DND-41 (cell line): ENCODE measurements around the gene ZNF367.

ENCODE experiments used
- ATAC-seq: fragments of 200-7000 bp; cut with Tn5 transposase; 3 replicates; pipeline ENCODE4 v1.9.1; 2021; ENCODE audit warnings: low read depth; ENCODE audit not compliant: insufficient read depth
- DNase-seq: peaks from one replicate; pipeline ENCODE4 v3.0.0-alpha.2; 2020
- H2AFZ ChIP-seq: 2 replicates; pipeline ENCODE4 v1.6.0; 2012; ENCODE audit warnings: low read depth, low read length
- H3K27ac ChIP-seq: 2 replicates; pipeline ENCODE4 v1.5.1; 2012; ENCODE audit warnings: low read length, inconsistent platforms
- H3K27me3 ChIP-seq: fragments of 200-600 bp; sonication (generic); 2 replicates; pipeline ENCODE4 v1.6.0; 2012; ENCODE audit warnings: low read length, mild to moderate bottlenecking, inconsistent platforms; ENCODE audit not compliant: insufficient read depth, poor library complexity
- H3K36me3 ChIP-seq: 2 replicates; pipeline ENCODE4 v1.5.1; 2012; ENCODE audit warnings: low read length, inconsistent platforms; ENCODE audit not compliant: insufficient read depth
- H3K4me1 ChIP-seq: 2 replicates; pipeline ENCODE4 v1.5.1; 2012; ENCODE audit warnings: mild to moderate bottlenecking, low read length; ENCODE audit not compliant: insufficient read depth
- H3K4me2 ChIP-seq: 2 replicates; pipeline ENCODE4 v1.6.0; 2012; ENCODE audit warnings: mild to moderate bottlenecking, moderate library complexity, low read length, inconsistent platforms; ENCODE audit not compliant: insufficient read depth
- H3K4me3 ChIP-seq, 2 experiments: fragments of 200-600 bp in 1 of 2; shearing (Covaris generic) in 1 of 2; 2 replicates each; pipeline ENCODE4 v1.5.1; 2012 to 2016; ENCODE audit warnings: inconsistent platforms in 2 of 2, low read length in 2 of 2, mild to moderate bottlenecking in 2 of 2, low read depth in 1 of 2, moderate library complexity in 1 of 2
- H3K79me2 ChIP-seq: 2 replicates; pipeline ENCODE4 v1.6.0; 2012; ENCODE audit warnings: low read length, inconsistent platforms; ENCODE audit not compliant: insufficient read depth
- H3K9ac ChIP-seq: 2 replicates; pipeline ENCODE4 v1.6.0; 2012; ENCODE audit warnings: low read depth, mild to moderate bottlenecking, inconsistent platforms, low read length, moderate library complexity
- H3K9me3 ChIP-seq: 2 replicates; pipeline ENCODE4 v1.5.1; 2012; ENCODE audit warnings: low read length, moderate library complexity, mild to moderate bottlenecking, inconsistent platforms; ENCODE audit not compliant: insufficient read depth, severe bottlenecking
- H4K20me1 ChIP-seq: 2 replicates; pipeline ENCODE4 v1.6.0; 2012; ENCODE audit warnings: low read length; ENCODE audit not compliant: insufficient read depth
- CTCF ChIP-seq: IDR thresholded peaks from 2 replicates; pipeline ENCODE4 v1.5.1; 2012; ENCODE audit warnings: borderline replicate concordance, low read length, moderate library complexity, mild to moderate bottlenecking; ENCODE audit not compliant: poor library complexity, severe bottlenecking; ENCODE audit errors: extremely low read depth
- EZH2 ChIP-seq: IDR thresholded peaks from 3 replicates; pipeline ENCODE4 v1.6.1; 2012; ENCODE audit warnings: borderline replicate concordance, low read depth, mild to moderate bottlenecking, moderate library complexity, low read length, inconsistent platforms; ENCODE audit not compliant: severe bottlenecking

Gene ZNF367

GRCh38 chr9:96441798-96442445 lies 23.8 kb upstream of the ZNF367 start:
- no peak for TF ChIP-seq EZH2
- TF ChIP-seq CTCF, result peak; percentile 66
- no peak overlapping the region for H3K27ac ChIP-seq
- no peak overlapping the region for H3K9ac ChIP-seq
- no peaks in the 10 kb centered on the region for H3K4me1 ChIP-seq
- H3K79me2 ChIP-seq, result no peaks in the 10 kb centered on the region
- peak; percentile 56; the same call in 2 of the 3 replicates for ATAC-seq
- peak; percentile 17 for DNase-seq
- H3K27me3 ChIP-seq, result no peaks in the 10 kb centered on the region
- no peaks in the 10 kb centered on the region for H4K20me1 ChIP-seq
- no peak overlapping the region for H3K4me3 ChIP-seq
- H2AFZ ChIP-seq, result no peak overlapping the region
- no peaks in the 10 kb centered on the region for H3K36me3 ChIP-seq
- no peaks in the 10 kb centered on the region for H3K9me3 ChIP-seq
- H3K4me2 ChIP-seq, result no peak overlapping the region

GRCh38 chr9:96440671-96441199 lies 22.6 kb upstream of the ZNF367 start:
- DNase-seq (no peak), ATAC-seq (no peak)
- Histone ChIP-seq H3K9me3 (no peaks in the 10 kb centered on the region), H3K27ac (no peak overlapping the region), H2AFZ (no peak overlapping the region), H3K79me2 (no peaks in the 10 kb centered on the region), H3K27me3 (no peaks in the 10 kb centered on the region), H3K9ac (no peak overlapping the region), H3K4me3 (no peak overlapping the region), H3K36me3 (no peaks in the 10 kb centered on the region), H4K20me1 (no peaks in the 10 kb centered on the region), H3K4me2 (no peak overlapping the region), H3K4me1 (no peaks in the 10 kb centered on the region)
- TF ChIP-seq CTCF, result no peak
- no peak for TF ChIP-seq EZH2

- Histone ChIP-seq H3K4me3 (no peak overlapping the region), H3K36me3 (no peaks in the 10 kb centered on the region), H2AFZ (no peak overlapping the region), H4K20me1 (no peaks in the 10 kb centered on the region), H3K27ac (no peak overlapping the region), H3K79me2 (no peaks in the 10 kb centered on the region), H3K27me3 (no peaks in the 10 kb centered on the region), H3K4me2 (no peak overlapping the region), H3K9me3 (no peaks in the 10 kb centered on the region), H3K4me1 (no peaks in the 10 kb centered on the region), H3K9ac (no peak overlapping the region)
- ATAC-seq (no peak), DNase-seq (no peak)
- TF ChIP-seq EZH2, result no peak
- TF ChIP-seq CTCF, result no peak
Measured at GRCh38 chr9:96437454-96437853, 19.3 kb upstream of the ZNF367 start.
